ENCODE measurements around the gene ARL2BP. TPM values are rescaled to one million over a fixed set of nuclear protein-coding genes. Genes with fewer than 3 reads are reported as not detected.
"Not testable (repeated sequence)": the region's sequence is repeated elsewhere in the genome, so short reads cannot be mapped to it uniquely, and the experiment has no call there.

The ARL2BP gene
- total RNA-seq: 60.6 and 76.3 TPM in 2 replicates
- polyA plus RNA-seq (2012): 41.8 TPM

DNA sequence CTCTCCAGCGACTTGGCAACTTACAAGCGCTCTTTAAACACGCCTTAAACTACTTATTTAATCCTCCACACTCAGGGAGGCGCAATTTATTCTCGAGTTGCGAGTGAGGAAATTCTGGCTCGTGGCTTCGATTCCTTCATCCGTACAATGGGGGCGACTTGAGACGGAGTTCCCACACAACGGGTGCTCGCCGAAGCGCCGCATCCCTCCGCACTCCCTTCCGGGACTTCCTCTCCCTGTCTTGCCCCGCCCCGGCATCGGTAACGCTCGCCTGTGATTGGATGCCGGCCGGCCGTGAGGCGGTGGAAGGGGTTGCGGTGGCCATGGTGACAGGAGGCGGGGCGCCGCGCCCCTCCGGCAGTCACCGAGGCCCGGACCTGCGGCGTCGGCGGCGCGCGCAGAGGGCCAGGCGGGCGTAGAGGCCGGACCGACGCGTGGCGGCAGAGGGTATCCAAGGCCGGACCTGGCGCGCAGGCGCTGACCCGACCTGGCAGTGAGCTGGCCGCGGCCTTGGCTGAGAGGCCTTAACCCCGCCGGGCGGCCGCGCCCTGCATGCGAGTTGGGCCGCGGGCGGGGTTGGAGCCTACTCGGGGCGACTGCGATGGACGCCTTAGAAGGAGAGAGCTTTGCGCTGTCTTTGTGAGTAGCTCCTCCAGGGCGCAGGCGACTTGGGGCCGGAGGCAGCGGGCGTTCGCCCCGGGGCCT, at the start of gene ARL2BP:
ARL2BP (plus strand) TSS at position 493 of the 705 bp plus-strand sequence; CDS start at position 602, 109 bp downstream.
- peak; percentile 98 for DNase-seq (ENCODE audit: low read depth)

DNA sequence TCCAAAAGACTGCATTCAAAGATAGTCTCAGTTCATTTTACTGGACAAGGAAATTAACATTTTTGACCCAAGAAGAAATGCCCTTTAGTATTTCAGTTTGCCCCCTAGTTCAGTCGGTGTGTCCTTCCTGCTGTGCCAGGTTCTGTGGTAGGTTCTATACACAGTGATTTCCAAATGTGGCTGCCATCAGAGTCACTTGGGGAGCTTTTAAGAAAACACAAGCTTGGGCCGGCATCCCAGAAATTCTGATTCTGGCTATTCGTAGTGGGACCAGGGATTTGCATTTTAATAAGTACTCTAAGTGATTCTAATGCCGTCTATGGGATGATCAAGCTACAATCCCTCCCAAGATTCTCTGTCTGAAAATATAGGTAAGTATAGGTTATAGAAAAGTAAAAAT, 48.8 kb upstream of the ARL2BP start:
- no peak for DNase-seq (ENCODE audit: low read depth)

DNA sequence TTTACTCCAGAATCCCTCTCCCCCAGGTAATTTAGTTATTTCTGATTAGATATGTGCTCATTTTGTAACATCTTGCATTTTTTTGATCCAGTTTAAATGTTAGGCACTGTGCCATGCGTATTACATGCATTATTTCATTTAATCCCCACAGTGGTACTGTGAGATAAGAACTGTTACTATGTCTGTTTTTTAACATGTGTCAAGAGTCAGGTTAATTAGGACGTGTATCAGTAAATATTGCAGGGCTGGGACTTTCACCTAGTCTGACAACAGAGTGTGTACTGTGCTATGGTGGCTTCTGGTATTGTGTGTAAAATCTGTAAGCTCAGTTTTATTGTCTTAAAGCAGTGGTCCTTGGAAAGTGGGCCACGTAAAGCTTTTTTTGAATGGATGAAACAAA, 48.3 kb upstream of the ARL2BP start:
- no peak for DNase-seq (ENCODE audit: low read depth)

DNA sequence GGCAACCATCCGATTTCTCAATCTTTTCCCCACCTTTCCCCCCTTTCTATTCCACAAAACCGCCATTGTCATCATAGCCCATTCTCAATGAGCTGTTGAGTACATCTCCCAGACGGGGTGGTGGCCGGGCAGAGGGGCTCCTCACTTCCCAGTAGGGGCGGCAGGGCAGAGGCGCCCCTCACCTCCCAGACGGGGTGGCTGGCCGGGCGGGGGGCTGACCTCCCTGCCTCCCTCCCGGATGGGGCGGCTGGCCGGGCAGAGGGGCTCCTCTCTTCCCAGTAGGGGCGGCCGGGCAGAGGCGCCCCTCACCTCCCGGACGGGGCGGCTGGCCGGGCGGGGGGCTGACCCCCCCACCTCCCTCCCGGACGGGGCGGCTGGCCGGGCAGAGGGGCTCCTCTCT, 44.7 kb upstream of the ARL2BP start:
- DNase-seq (ENCODE audit: low read depth): not testable (repeated sequence)

DNA sequence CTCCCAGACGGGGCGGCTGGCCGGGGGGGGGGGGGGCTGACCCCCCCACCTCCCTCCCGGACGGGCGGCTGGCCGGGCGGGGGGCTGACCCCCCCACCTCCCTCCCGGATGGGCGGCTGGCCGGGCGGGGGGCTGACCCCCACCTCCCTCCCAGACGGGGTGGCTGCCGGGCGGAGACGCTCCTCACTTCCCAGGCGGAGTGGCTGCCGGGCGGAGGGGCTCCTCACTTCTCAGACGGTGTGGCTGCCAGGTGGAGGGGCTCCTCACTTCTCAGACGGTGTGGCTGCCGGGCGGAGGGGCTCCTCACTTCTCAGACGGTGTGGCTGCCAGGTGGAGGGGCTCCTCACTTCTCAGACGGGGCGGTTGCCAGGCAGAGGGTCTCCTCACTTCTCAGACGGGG, 44.1 kb upstream of the ARL2BP start:
- not testable (repeated sequence) for DNase-seq (ENCODE audit: low read depth)

DNA sequence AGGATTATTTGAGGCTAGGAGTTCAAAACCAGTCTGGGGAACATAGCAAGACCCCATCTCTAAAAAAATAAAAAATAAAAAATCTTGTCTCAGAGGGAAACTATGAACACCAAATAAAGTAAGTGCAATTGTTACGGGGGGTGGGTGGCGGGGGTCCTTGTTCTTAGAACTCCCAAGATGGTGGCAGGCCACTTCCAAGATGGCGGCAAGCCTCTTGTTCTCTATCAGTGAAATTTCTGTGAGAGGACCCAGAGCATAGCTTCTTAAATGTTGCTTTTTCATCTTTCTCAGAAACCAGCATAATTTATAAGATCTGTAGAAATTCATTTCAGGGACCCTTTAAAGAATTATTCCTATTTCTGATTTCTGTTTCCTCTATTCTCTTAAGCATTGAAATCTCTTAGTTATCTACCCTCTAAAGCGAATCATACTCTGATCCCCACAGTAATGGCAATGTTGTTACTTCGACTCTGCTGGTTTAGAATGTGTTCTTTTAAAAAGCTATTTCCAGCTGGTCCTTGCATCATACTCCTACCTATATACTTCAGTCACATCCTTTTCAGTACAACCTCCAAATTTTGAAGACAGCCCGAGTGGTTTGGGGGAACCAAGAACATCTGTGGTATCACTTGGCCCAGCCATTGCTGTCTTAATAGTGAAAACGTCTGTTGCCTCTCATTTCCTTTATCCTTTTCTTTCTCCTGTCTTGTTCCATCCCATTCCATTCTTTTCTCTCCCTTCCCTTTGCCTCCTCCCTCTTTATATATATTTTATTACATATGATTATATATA, 42.8 kb upstream of the ARL2BP start:
- DNase-seq (ENCODE audit: low read depth): no peak

DNA sequence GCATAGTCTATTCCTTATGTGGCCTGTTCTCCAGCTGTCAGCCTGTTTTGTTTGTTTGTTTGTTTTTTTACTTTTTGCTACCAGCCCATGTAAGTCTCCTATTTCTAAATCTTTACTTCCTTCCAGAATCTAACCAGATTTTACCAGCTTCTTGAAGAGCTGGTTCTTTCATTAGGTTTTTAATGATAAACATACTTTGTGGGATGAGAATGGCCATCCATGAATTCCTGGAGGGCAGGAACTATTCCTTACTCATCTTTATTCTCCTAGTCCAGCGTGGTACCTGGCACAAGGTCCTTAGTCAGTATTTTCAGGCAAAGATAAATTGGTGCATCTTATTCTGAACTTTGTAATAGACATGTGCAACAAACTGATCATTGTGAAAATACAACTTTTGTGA, 41.6 kb upstream of the ARL2BP start:
- DNase-seq (ENCODE audit: low read depth): no peak

DNA sequence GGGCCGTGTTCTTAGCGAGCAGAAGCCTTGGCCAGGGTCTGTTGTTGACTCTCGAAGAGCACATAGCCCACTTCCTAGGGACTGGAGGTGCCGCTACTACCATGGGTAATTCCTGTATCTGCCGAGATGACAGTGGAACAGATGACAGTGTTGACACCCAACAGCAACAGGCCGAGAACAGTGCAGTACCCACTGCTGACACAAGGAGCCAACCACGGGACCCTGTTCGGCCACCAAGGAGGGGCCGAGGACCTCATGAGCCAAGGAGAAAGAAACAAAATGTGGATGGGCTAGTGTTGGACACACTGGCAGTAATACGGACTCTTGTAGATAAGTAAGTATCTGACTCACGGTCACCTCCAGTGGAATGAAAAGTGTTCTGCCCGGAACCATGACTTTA, 40.4 kb upstream of the ARL2BP start:
- DNase-seq (ENCODE audit: low read depth): no peak

DNA sequence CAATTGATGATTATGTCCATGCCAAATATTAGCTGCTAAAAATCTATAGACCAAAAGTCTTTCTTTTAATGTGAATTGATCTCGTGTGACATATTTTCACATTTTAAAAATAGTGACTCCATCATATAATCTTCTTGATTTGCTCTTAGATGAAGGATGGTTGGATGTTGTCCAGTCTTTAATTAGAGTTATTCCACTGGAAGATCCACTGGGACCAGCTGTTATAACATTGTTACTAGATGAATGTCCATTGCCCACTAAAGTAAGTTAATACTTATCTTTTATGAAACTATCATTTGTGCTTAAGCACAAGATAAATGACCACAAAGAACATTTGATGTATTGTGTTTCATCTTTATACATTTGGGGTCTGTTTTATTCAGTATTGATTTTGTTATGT, 36.1 kb upstream of the ARL2BP start:
- peak; percentile 51 for DNase-seq (ENCODE audit: low read depth)

DNA sequence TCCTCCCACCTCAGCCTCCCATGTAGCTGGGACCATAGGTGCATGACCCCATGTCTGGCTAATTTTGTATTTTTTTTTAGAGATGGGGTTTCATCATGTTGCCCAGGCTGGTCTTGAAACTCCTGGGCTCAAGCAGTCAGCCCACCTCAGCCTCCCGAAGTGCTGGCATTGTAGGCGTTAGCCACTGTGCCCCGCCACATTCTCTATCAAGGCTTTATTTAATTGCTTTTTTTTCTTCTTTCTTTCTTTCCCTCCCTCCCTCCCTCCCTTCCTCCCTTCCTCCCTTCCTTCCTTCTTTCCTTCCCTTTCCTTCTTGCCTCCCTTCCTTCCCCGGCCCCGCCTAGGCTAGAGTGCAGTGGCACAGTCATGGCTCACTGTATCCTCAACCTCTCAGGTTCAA, 35.3 kb upstream of the ARL2BP start:
- no peak for DNase-seq (ENCODE audit: low read depth)

DNA sequence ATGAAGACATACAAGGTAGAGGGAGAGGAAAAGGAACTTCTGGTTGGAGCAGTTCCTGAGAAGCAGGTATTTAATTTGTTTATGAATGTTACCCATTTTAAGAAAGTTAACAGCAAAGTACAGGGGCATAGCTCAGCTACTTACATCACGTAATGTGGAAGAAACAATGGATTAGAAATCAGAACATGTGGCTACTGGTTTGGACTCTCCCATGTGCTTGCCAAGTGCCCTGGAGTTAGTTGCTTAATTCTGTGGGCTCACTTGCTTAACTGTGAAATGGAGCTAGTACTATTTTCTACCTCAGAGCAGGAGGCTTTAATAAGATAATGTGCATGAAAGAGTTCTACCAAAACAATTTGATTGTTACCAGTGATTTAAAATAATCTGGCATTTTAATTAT, 31.6 kb upstream of the ARL2BP start:
- no peak for DNase-seq (ENCODE audit: low read depth)

DNA sequence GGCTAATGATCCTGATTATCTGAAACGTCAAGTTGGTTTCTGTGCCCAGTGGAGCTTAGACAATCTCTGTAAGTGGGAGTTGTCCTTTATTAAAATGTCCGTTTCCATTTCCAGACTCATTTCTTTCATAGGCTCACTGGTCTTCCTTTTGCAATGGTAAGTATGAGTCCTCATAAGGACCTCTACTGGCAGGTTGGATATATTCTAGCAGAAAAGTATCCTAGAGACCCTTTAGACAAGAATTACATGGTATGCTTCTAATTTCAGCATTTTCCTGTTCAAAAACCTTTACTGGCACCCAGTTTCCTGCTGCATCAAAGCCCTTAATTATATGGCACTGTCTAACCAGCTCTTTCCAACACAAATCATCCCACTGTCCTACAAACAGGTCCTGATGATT, 28.1 kb upstream of the ARL2BP start:
- DNase-seq (ENCODE audit: low read depth): no peak

DNA sequence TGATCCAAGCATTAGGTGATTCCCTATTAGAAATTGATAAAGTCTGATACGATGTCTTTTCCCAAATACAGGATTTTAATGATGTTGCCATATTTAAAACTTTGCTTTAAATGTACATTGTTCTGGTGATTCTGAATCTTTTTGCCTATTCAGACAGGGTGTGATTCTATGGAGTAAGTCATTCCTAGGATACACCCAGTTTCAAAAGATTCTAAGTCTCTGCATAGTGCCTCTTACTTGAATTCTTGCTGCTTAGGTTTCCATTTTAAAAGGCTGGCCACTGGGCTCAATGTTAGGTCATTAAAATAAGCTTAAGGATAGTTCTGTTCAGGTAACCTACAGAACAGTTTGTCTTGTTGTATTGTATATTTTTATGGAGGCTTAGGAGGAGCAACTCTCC, 22.0 kb upstream of the ARL2BP start:
- DNase-seq (ENCODE audit: low read depth): no peak

DNA sequence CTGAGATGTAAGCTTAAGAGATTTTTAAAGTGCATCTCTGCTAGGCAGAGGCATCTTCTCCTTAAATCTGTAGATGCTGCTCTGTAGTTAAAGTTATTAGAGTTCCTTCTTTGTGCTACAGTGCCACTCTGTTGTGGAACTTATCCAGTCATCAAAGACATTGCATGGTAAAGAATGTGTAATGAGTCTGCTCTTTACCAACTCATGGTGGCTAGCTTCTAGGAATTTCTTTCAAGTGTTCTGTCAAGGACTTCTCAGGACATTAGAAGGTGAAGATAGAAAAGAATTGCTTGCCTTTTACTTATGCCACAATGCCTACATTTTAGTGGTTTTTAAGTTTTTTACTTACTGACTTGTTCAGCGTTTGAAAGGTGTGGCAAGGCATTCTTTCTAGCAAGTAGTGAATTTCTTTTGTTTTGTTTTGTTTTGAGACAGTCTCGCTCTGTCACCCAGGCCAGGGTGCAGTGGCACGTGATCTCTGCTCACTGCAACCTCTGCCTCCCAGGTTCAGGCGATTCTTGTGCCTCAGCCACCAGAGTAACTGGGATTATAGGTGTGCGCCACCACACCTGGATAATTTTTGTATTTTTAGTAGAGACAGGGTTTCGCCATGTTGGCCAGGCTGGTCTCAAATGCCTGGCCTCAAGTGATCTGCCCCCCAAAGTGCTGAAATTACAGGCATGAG, 20.3 kb upstream of the ARL2BP start:
- no peak for DNase-seq (ENCODE audit: low read depth)

DNA sequence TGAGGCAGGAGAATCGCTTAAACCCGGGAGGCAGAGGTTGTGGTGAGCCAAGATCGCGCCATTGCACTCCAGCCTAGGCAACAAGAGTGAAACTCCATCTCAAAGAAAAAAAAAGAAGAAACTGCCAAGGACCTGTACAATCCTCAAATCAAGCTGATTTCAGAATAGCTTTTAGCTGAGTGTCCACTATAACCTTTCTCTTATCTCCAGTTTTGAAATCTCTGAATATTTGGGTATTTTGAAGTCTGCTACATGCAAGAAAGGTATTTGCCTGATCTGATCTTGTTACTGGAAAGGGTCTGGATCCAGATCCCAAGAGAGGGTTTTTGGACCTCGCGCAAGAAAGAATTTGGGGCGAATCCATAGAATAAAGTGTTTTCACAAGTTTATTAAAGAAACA, 19.1 kb upstream of the ARL2BP start:
- DNase-seq (ENCODE audit: low read depth): no peak

DNA sequence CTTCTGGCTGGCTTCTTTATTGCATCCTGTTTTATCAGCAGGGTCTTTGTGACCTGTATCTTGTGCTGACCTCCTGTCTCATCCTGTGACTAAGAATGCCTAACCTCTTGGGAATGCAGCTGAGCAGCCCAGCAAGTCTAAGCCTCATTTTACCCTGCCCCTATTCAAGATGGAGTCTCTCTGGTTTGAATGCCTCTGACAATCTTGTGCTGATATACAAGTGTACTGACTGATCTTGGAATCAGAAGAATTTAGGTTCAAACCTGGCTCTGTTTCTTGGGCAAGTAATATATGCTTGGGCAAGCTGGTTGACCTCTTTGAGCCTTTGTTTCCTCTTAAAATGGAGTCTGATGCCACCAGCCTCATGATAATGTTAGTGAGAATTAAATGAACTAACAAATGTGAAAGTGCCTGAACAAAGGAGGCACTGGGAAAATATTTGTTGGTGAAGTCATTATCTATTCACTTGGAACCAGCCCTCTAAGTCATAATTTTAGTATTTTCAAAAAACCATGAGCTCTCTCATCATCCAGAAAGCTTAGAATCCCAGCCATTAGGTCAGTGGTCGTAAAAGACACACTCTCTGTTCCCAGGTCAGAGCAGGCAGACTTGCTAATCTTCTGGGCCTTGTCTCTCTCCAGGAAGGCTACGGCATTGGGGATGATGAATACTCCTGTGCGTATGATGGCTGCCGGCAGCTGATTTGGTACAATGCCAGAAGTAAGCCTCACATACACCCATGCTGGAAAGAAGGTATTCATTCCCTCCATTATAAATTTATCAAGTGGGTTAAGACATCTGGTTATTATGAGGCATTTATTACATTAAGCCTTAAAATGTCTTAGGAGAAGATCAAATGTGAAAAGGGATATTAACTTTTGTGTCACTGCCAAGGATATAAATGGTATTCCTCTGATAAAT, 18.1 kb upstream of the ARL2BP start:
- no peak for DNase-seq (ENCODE audit: low read depth)

DNA sequence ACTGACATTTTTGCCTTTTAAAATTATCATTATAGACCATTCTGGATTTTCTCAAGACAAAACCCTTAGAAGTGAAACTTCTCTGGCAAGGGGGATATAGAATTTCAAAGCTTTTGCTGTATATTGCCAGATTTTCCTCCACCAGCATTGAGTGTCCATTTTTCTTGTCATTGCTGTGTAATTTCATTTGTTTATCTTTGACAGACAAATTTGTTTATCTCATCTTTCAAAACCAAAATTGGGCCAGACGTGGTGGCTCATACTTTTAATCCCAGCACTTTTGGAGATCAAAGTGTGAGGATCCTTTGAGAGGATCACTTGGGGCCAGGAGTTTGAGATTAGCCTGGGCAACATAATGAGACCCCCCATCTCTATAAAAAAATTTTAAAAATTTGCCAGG, 16.0 kb upstream of the ARL2BP start:
- no peak for DNase-seq (ENCODE audit: low read depth)

DNA sequence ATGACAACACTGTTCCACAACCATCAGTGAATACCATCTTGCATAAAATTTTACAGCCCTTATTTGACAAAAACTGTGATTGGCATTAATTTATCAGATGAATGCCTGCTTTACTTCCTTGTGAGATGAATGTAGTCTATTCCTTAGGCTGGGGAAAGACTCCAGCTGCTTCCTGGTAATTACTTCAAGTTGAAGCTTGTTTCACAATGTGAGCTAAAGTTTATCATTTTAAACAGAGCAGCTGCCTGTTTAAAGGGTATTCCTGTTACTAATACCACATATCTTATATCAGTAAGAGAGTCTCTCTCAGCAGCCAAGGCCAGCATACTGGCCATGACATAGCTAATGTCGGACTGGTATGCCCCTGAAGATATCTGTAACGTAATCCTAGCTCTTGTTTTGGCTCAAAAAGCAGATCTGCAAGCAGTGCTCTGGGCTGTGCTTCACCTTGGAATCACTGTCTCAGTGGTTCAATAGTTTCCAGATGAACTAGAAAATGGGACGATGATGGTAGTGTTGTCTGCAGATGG, 13.2 kb upstream of the ARL2BP start:
- DNase-seq (ENCODE audit: low read depth): no peak

DNA sequence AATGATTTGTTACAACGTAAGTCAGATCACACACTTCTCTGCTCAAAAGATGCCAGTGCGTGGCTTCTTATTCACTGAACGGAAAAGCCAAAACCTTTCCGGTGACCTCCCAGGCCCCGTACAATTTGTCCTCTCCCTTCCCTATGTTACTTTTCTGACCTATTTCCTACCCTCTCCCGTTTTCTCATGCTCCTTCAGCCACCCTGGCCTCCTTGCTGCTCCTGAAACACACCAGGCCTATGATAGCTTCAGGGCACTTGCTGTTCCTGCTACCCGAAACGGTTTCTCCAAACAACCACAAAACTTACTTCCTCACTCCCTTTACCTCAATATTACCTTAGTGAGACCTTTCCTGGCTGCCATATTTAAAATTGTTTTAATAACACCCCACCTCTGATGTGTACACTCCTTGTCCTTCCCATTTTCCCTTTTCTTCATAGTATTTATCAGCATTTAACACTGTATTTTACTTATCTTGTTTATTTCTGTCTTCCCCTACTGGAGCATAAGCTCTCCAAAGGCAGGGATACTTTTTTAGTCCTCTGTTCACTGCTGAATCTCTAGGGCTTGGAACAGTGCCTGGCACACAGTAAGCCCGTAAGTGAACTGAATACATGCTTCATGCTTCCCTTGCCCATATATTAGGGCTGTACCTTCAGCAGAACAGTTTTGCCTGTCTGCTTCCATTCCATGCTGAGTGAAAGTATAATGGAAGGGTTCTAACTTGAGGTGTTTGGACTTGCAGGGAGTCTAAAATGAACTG, 10.9 kb upstream of the ARL2BP start:
- DNase-seq (ENCODE audit: low read depth): no peak

DNA sequence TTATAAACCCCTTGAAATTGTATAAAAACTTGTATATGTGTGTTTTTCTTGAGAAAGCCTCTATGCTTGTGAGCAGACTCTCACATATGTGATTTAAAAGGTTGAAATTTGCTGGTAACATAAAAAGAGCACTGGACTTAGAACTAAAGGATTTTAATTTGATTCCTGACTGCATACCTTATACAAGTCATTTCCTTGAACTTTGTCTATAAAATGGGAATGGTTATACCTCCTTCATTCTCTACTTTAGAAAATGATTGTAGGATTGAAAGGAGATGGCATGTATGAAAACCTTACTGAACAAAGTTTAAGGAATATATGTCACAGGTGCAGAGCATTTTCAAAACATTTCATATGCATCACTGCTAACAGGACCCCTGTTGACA, 10.4 kb upstream of the ARL2BP start:
- no peak for DNase-seq (ENCODE audit: low read depth)

All from myocyte (in vitro differentiated cells).